Endodermal cell (in vitro differentiated cells): ENCODE measurements around the gene FNBP1. TPM values are rescaled to one million over a fixed set of nuclear protein-coding genes. Genes with fewer than 3 reads are reported as not detected.

Experiments used
- DNase-seq: peaks from one replicate; pipeline ENCODE4 v3.0.0-alpha.2; 2017
- H3K27ac ChIP-seq: 2 replicates; pipeline ENCODE4 v1.5.1; 2013; ENCODE audit warnings: mild to moderate bottlenecking, low read depth, low read length, moderate library complexity
- H3K27me3 ChIP-seq: 2 replicates; pipeline ENCODE4 v1.6.1; 2013; ENCODE audit warnings: mild to moderate bottlenecking, low read length, moderate library complexity; ENCODE audit not compliant: insufficient read depth, control insufficient read depth, poor library complexity, severe bottlenecking
- H3K36me3 ChIP-seq: 2 replicates; pipeline ENCODE4 v1.7.0; 2013; ENCODE audit warnings: mild to moderate bottlenecking, low read length, moderate library complexity; ENCODE audit not compliant: control insufficient read depth, insufficient read depth
- H3K4me1 ChIP-seq: one replicate; pipeline ENCODE4 v1.7.0; 2013; ENCODE audit warnings: low read length; ENCODE audit not compliant: control insufficient read depth, insufficient read depth
- H3K4me3 ChIP-seq: 2 replicates; pipeline ENCODE4 v1.5.1; 2013; ENCODE audit warnings: mild to moderate bottlenecking, low read length, moderate library complexity
- H3K9ac ChIP-seq: 2 replicates; pipeline ENCODE4 v1.6.1; 2013; ENCODE audit warnings: mild to moderate bottlenecking, low read length, moderate library complexity; ENCODE audit not compliant: poor library complexity, severe bottlenecking; ENCODE audit errors: extremely low read depth
- H3K9me3 ChIP-seq: 2 replicates; pipeline ENCODE4 v1.6.1; 2013; ENCODE audit warnings: mild to moderate bottlenecking, low read length, moderate library complexity; ENCODE audit not compliant: control insufficient read depth
- H3K27ac Mint-ChIP-seq: 2 replicates; pipeline ENCODE4 v1.8.0; 2020; ENCODE audit warnings: mixed read lengths
- H3K27me3 Mint-ChIP-seq: 2 replicates; pipeline ENCODE4 v1.8.0; 2021; ENCODE audit warnings: mild to moderate bottlenecking, mixed read lengths; ENCODE audit not compliant: insufficient read depth
- H3K36me3 Mint-ChIP-seq: 2 replicates; pipeline ENCODE4 v1.8.0; 2020; ENCODE audit warnings: low read depth, mixed read lengths
- H3K4me1 Mint-ChIP-seq: 2 replicates; pipeline ENCODE4 v1.8.0; 2020; ENCODE audit warnings: mixed read lengths
- H3K4me3 Mint-ChIP-seq: 2 replicates; pipeline ENCODE4 v1.8.0; 2020; ENCODE audit warnings: mild to moderate bottlenecking, moderate library complexity, mixed read lengths
- H3K9me3 Mint-ChIP-seq: 2 replicates; pipeline ENCODE4 v1.8.0; 2020; ENCODE audit warnings: mild to moderate bottlenecking, mixed read lengths
- CTCF ChIP-seq: fragments of 200-600 bp; sonication (generic); conservative IDR thresholded peaks from 2 replicates; pipeline ENCODE4 v1.5.0; 2021; ENCODE audit warnings: antibody characterized with exemption, mild to moderate bottlenecking
- WGBS, 2 experiments: methylation state at CpG; one replicate each; pipeline versions ENCODE4 v1.1.5 to v1.1.7; 2013; ENCODE audit warnings: missing lambda C conversion rate in 2 of 2, mixed read lengths in 1 of 2; ENCODE audit not compliant: insufficient coverage in 1 of 2, insufficient read length in 1 of 2; 5-methylcytosine and 5-hydroxymethylcytosine counted together
- total RNA-seq, 2 donors: library from RNA; stranded (reverse); fragmentation: NEBNext Ultra II Directional in 1 of 2; extraction: Animal tissue kit (Norgen Biotek cat#: 25700) in 1 of 2; gene quantifications; 2 replicates in 1 of 2; 3 replicates in 1 of 2; pipeline ENCODE4 v1.2.1, GENCODE V29; 2021

FNBP1 gene
- total RNA-seq, 2 donors from 2014 or later: 41.4 to 43.3 TPM

DNA sequence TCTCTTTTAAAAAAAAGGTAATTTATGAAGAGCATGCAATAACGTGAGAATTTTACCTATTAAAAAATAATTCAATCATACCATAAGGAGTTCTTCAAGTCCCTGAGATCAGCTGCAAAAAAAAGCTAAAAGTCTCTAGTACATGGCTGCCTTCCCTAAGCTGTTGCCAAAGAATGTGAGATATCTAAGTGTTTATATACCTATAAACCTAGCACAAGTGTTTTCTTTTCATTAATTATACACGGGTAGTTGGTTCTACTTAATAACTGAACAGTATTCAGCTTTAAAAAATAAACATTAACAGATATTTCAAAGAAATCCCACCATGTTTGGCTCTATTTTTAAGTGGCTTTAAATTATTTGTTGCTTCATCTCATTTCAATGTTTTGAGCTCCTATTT, 25.9 kb downstream of the FNBP1 start:
- no peaks in the 10 kb centered on the region for H3K4me1 Mint-ChIP-seq
- peaks cover 8% of the 10 kb centered on the region for H3K9me3 Mint-ChIP-seq
- Histone ChIP-seq H3K9me3 (peaks cover 9% of the 10 kb centered on the region), H3K27ac (no peak overlapping the region), H3K4me1 (no peaks in the 10 kb centered on the region), H3K36me3 (peaks cover 8% of the 10 kb centered on the region), H3K27me3 (no peaks in the 10 kb centered on the region), H3K9ac (no peak overlapping the region), H3K4me3 (no peak overlapping the region)
- no peak for DNase-seq
- peaks cover 19% of the 10 kb centered on the region for H3K36me3 Mint-ChIP-seq
- H3K4me3 Mint-ChIP-seq: no peak overlapping the region
- WGBS, 2 experiments: 88% methylated on average over 1 of the region's 2 CpGs; no CpG with 5 or more reads in 1 of the 2 experiments
- no peaks in the 10 kb centered on the region for H3K27me3 Mint-ChIP-seq
- TF ChIP-seq CTCF: no peak
- H3K27ac Mint-ChIP-seq: no peak overlapping the region

DNA sequence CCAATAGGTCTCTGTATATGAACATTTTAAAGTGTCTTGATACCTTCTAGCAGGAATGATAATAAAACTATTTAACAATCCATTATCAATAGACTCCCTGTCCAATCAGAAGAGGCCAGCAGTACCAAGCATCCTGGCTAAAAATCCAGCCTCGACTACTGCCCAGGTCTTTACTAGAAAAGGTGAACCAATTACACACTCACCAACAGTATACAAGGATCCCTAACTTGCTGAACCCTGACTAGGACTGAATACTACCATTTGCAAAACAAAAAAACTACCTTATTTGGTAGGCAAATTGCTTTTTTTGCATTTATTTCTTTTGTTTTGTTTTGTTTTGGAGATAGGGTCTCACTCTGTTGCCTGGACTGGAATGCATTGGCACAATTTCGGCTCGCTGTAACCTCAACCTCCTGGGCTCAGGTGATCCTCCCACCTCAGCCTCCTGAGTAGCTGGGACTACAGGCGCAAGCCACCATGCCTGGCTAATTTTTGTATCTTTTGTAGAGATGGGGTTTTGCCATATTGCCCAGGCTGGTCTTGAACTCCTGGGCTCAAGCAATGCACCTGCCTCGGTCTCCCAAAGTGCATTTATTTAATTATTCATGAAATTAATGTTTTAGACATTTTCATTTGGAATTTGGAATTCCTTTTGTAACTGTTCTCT, 27.5 kb downstream of the FNBP1 start:
- no peaks in the 10 kb centered on the region for H3K27me3 ChIP-seq
- Mint-ChIP-seq H3K9me3 (peaks cover 8% of the 10 kb centered on the region), H3K4me3 (no peak overlapping the region), H3K27me3 (no peaks in the 10 kb centered on the region), H3K4me1 (no peaks in the 10 kb centered on the region), H3K36me3 (peaks cover 21% of the 10 kb centered on the region), H3K27ac (no peak overlapping the region)
- no peak overlapping the region for H3K27ac ChIP-seq
- H3K4me3 ChIP-seq: no peak overlapping the region
- H3K4me1 ChIP-seq: no peaks in the 10 kb centered on the region
- peaks cover 9% of the 10 kb centered on the region for H3K9me3 ChIP-seq
- no peak for TF ChIP-seq CTCF
- H3K9ac ChIP-seq: no peak overlapping the region
- H3K36me3 ChIP-seq: peaks cover 8% of the 10 kb centered on the region
- 60 to 90% methylated on average over 1 to 5 of the region's 5 CpGs for WGBS, 2 experiments
- DNase-seq: no peak

DNA sequence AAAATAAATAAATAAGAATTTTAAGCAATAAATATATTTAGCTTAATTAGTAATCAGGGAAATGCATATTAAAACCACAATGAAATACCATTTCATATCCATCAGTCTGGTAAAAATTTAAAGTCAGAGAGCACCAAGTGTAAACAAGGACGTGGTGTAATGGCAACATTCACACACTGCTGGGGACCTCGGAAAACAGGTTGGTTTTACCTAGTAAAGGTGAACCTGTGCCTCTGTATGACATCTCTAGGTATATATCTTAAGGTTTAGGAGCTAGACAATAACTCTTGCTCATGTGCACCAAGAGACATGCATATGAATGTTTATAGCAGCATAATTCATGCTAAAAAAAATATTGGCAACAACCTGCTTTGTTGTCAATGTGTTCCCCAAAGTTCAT, 29.7 kb downstream of the FNBP1 start:
- no peak overlapping the region for H3K27ac Mint-ChIP-seq
- H3K36me3 Mint-ChIP-seq: peaks cover 13% of the 10 kb centered on the region
- H3K4me3 Mint-ChIP-seq: no peak overlapping the region
- no peaks in the 10 kb centered on the region for H3K27me3 Mint-ChIP-seq
- no peak overlapping the region for H3K4me3 ChIP-seq
- H3K4me1 Mint-ChIP-seq: no peaks in the 10 kb centered on the region
- no peaks in the 10 kb centered on the region for H3K4me1 ChIP-seq
- TF ChIP-seq CTCF: no peak
- no peak overlapping the region for H3K9ac ChIP-seq
- H3K27me3 ChIP-seq: no peaks in the 10 kb centered on the region
- H3K27ac ChIP-seq: no peak overlapping the region
- H3K36me3 ChIP-seq: peaks cover 3% of the 10 kb centered on the region
- H3K9me3 ChIP-seq: peaks cover 9% of the 10 kb centered on the region
- 93% methylated on average over 2 of the region's 2 CpGs for WGBS, 2 experiments
- no peak for DNase-seq
- peaks cover 8% of the 10 kb centered on the region for H3K9me3 Mint-ChIP-seq
